GM19193 (cell line): ENCODE results near the gene P2RY4.

ENCODE experiments used
- POLR2A ChIP-seq: IDR thresholded peaks from 4 replicates; pipeline ENCODE4 v1.6.1; 2011; ENCODE audit not compliant: insufficient read depth, insufficient read length; ENCODE audit errors: extremely low read depth

Gene P2RY4

DNA sequence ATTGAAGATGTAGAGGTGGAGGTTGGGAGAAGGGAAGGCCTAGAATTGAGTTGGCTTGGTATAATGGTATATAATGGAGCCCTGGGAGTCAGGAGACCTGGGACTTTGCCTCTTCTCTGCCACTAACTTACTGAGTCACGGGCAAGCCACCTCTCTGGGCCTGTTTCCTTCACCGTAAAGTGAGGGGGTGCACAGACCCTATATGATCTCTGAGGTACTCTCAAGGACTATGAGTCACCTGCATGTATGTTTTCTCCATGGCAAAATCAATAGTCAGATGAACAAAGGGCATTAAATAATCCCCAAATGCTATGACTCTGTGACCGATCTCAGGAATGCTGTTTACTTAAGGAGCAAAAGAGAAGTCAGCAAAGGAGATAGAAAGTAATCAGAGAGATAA is 5.1 kb downstream of the P2RY4 start:
- no peak for TF ChIP-seq POLR2A

GRCh38 chrX:70254063-70254400 is 6.0 kb downstream of the P2RY4 start:
- no peak for TF ChIP-seq POLR2A

- no peak for TF ChIP-seq POLR2A
Observed at GRCh38 chrX:70253377-70254062, 6.5 kb downstream of the P2RY4 start.

GRCh38 chrX:70252491-70252890 is 7.5 kb downstream of the P2RY4 start:
- no peak for TF ChIP-seq POLR2A

DNA sequence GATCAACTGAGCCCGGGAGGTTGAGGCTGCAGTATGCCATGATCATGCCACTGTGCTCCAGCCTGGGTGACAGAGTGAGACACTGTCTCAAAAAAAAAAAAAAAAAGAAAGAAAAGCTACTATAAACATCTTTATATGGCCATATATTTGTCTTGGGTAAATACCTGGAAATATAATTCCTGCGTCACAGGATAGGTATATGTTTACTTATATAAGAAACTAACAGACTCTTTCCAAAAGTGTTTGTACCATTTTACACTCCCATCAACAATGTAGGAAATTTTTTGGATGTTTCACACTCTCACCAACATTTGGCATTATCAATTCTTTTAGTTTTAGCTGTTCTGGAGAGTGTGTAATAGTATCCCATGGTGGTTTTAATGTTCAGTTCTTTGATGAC is 12.8 kb downstream of the P2RY4 start:
- no peak for TF ChIP-seq POLR2A

DNA sequence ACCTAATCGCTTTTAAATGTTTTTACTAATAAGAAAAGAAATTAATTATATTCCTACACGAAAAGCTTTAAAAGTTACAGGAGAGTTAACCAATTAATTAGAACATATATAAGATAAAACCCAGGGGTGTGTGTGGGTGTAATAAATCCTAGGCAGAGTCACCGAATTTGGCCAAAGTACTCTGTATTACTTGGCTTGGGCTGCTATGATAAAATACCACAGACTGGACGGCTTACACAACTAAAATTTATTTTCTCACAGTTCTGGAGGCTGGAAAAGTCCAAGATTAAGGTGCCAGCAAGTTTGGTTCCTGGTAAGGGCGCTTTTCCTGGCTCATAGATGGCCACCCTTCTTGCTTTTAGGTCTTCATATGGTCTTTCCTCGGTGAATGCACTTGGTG is 15.1 kb downstream of the P2RY4 start:
- no peak for TF ChIP-seq POLR2A

- no peak for TF ChIP-seq POLR2A
Observed at GRCh38 chrX:70241501-70241900, 18.5 kb downstream of the P2RY4 start.

DNA sequence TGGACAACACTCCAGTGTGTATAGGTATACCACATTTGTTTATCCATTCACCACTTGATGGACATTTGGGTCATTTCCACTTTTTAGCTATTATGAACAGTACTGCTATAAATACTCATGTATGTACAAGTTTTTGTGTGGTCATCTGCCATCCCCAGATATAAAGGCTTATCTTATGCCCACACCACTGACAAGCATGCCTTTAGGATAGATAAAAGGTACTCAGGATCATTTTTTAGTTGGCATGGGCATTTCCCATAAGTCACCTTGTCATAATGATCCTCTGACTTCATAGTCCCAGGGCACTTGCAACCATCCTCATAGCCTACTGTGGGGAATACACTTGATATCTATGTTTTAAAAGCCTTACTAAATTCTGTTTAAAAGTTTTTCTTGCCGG is 19.3 kb downstream of the P2RY4 start:
- no peak for TF ChIP-seq POLR2A

DNA sequence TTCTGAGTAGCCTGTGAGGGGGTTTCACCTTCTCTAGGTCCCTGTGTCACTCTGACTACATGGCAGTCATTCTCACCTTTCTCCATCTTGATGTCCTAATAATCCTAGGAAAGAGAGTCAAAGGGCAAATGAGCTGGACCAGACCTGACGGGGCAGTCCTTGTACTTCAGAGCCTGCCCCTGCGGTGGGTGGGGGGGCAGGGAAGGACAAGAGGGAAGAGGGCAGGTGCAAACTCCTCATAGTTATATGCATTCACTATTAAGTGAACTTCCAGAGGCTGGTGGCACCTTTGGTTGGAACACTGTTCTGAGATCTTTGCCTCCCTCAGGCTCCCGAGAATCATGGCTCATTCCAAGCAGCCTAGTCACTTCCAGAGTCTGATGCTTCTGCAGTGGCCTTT is 25.6 kb downstream of the P2RY4 start, which contains the start of gene AWAT1:
Gene AWAT1, plus strand, starts transcription at position 301 of the 400 bp plus-strand sequence. Its CDS starts 41 bp downstream, at position 342.
- no peak for TF ChIP-seq POLR2A

- TF ChIP-seq POLR2A: no peak
Observed at GRCh38 chrX:70231666-70232065, 28.3 kb downstream of the P2RY4 start.

- no peak for TF ChIP-seq POLR2A
Observed at GRCh38 chrX:70226687-70227086, 33.3 kb downstream of the P2RY4 start.

DNA sequence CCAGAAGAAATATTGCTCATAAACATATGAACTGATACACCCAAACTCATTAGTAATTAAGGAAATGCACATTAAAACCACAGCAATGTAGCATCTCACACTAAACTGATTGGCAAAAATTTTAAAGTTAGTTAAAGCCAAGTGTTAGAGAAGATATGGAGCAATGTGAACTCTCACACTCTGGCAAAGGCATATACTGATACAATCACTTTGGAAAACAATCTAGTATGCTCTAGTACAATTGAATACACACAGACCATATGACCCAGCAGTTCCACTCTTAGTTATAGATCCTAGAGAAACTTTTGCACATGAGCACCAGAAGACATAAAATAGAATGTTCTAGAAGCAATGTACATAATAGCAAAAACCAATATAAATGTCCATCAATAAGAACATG is 34.0 kb downstream of the P2RY4 start:
- no peak for TF ChIP-seq POLR2A

DNA sequence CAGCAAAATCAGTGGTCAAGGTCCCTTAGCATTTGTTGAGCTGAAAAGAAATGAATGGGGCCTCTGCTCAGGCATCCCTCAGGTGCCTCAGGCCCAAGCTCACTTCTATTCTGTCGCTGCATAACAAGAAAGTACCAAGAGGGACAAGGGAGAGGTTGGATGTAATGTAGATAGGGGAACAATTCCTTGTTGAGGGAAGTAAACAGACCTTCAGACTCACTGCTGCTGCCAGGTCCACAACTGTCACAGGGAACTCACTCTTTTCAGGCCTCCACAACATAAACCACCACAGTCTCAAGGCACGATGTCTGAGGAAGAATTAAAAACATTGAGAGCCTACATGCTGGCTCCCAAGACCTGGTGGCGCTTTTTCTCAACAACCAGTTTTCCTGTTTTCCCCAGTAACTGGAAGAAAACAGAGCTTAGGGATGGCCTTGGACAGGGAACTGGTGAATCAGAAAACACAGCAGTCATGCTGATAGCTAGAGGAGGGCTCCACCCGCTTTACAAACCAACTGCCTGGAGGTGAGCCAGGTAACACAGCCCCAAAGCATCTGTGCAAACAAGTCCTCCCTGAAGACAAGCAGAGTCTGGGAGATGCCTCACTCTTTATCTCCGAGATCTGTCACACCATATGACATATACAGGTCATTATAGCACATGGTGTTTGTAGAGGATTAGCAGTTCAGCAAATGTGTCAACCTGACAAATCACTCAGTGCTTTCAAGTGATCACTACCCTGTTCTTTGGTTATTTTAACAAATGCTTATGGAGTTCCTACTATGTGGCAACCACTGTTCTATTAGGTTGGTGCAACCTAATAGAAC is 39.9 kb downstream of the P2RY4 start:
- no peak for TF ChIP-seq POLR2A

GRCh38 chrX:70208479-70208878 is 51.5 kb downstream of the P2RY4 start:
- TF ChIP-seq POLR2A: no peak
